CD4-positive, alpha-beta memory T cell (primary cell): Measurements from ENCODE around the gene IL17F. TPM values are rescaled to one million over a fixed set of nuclear protein-coding genes. Genes with fewer than 3 reads are reported as not detected.

ENCODE experiments used
- CTCF ChIA-PET: fragments of 350-600 bp; sonication (Branson Sonifier 250); formaldehyde crosslinking; loops from one replicate; lab custom pipeline; 2021; ENCODE audit warnings: inconsistent platforms; ENCODE audit not compliant: partially characterized antibody; lab: Charles Lee
- POLR2A ChIA-PET: fragments of 350-600 bp; sonication (Branson Sonifier 250); formaldehyde crosslinking; loops from one replicate; lab custom pipeline; 2021; ENCODE audit not compliant: partially characterized antibody; lab: Charles Lee
- DNase-seq, 5 donors: peaks; one replicate each; pipeline versions ENCODE4 v3.0.0 to v3.0.0-alpha.2; 2020 to 2022; ENCODE audit warnings: mixed read lengths in 1 of 5
- H3K27ac ChIP-seq: one replicate; pipeline ENCODE4 v1.7.0; 2013; ENCODE audit warnings: low read depth, low read length
- H3K27me3 ChIP-seq: 2 replicates; pipeline ENCODE4 v1.7.0; 2013; ENCODE audit warnings: mild to moderate bottlenecking, low read length, moderate library complexity; ENCODE audit not compliant: insufficient read depth
- H3K36me3 ChIP-seq: 2 replicates; pipeline ENCODE4 v1.7.0; 2013; ENCODE audit warnings: mild to moderate bottlenecking, low read length, moderate library complexity; ENCODE audit not compliant: insufficient read depth
- H3K4me1 ChIP-seq: 2 replicates; pipeline ENCODE4 v1.7.0; 2013; ENCODE audit warnings: mild to moderate bottlenecking, low read length, moderate library complexity; ENCODE audit not compliant: insufficient read depth
- H3K4me3 ChIP-seq, 2 donors: one replicate each; pipeline ENCODE4 v1.7.0; 2013; ENCODE audit warnings: low read length in 2 of 2, mild to moderate bottlenecking in 1 of 2
- H3K9me3 ChIP-seq, 2 donors: one replicate each; pipeline ENCODE4 v1.7.0; 2013; ENCODE audit warnings: low read length in 2 of 2, control low read depth in 1 of 2; ENCODE audit not compliant: control insufficient read depth in 1 of 2
- H3K27ac Mint-ChIP-seq, 7 donors: one replicate each; pipeline ENCODE4 v1.8.0; 2020 to 2021; ENCODE audit warnings: mixed read lengths in 7 of 7, mild to moderate bottlenecking in 6 of 7, inconsistent platforms in 3 of 7, moderate library complexity in 3 of 7
- H3K27me3 Mint-ChIP-seq, 2 donors: one replicate each; pipeline ENCODE4 v1.8.0; 2020 to 2021; ENCODE audit warnings: mixed read lengths in 2 of 2
- H3K36me3 Mint-ChIP-seq, 2 donors: one replicate each; pipeline ENCODE4 v1.8.0; 2020 to 2021; ENCODE audit warnings: mixed read lengths in 2 of 2, inconsistent platforms in 1 of 2, mild to moderate bottlenecking in 1 of 2
- H3K4me1 Mint-ChIP-seq, 4 donors: one replicate each; pipeline ENCODE4 v1.8.0; 2020 to 2021; ENCODE audit warnings: mixed read lengths in 4 of 4, mild to moderate bottlenecking in 1 of 4
- H3K4me3 Mint-ChIP-seq, 8 donors: one replicate each; pipeline ENCODE4 v1.8.0; 2020 to 2021; ENCODE audit warnings: mixed read lengths in 8 of 8, mild to moderate bottlenecking in 7 of 8, moderate library complexity in 6 of 8, inconsistent platforms in 3 of 8
- H3K9me3 Mint-ChIP-seq, 8 donors: one replicate each; pipeline ENCODE4 v1.8.0; 2020 to 2021; ENCODE audit warnings: mixed read lengths in 8 of 8, mild to moderate bottlenecking in 5 of 8, inconsistent platforms in 3 of 8, moderate library complexity in 1 of 8
- intact Hi-C: fragments of 100-400 bp; cut with micrococcal nuclease; formaldehyde crosslinking; loops from one replicate; pipeline ENCODE4 v1.15.1; 2023
- polyA plus RNA-seq, 2 donors: library from polyadenylated mRNA; unstranded; fragments of 300-500 nt; fragmentation: Illumina TruSeq; gene quantifications; one replicate each; pipeline ENCODE4 v1.2.3, GENCODE V29; 2021
- total RNA-seq, 2 experiments: library from RNA; stranded (reverse); gene quantifications; one replicate each; pipeline ENCODE4 v1.2.3, GENCODE V29; 2021

IL17F gene
- total and polyA plus RNA-seq, 4 experiments from 2014 or later: not detected

DNA sequence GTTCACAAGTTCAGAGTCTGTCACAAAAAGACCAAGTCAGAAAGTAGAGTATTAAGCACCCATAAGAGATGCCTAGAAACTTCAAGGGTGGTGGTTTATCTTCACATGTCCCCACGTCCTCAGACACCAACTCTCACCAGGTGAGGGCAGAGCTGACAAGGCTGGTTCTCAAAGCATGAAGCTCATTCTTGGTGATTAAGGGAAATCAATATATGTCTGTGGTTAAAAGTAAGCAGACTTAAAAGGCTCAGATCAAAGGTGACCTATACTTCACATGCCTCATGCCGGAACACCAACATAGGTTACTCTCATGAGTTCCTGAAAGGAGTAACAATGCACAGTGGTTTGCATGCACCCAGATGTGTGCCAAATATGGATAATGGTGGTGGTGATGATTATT is 31.2 kb downstream of the IL17F start:
- Mint-ChIP-seq H3K4me1 (peaks cover 0 to 9% (median 8%) of the 10 kb centered on the region in 4 donors), H3K27ac (no peak overlapping the region), H3K9me3 (no peaks in the 10 kb centered on the region), H3K4me3 (no peak overlapping the region), H3K36me3 (no peaks in the 10 kb centered on the region), H3K27me3 (peaks cover 0 to 6% of the 10 kb centered on the region in 2 donors)
- no peak overlapping the region for H3K27ac ChIP-seq
- H3K36me3 ChIP-seq: no peaks in the 10 kb centered on the region
- POLR2A ChIA-PET: no interaction called here
- H3K4me3 ChIP-seq: no peak overlapping the region
- CTCF ChIA-PET: interaction anchor here (0.7 kb wide), 2 partner anchors 9 to 50 kb away, joined by 3 read pairs; no protein-coding TSS in a partner anchor
- peak in 3 of 5 donors; percentile 3 to 33 (median 31) for DNase-seq
- no peaks in the 10 kb centered on the region for H3K27me3 ChIP-seq
- H3K9me3 ChIP-seq: no peaks in the 10 kb centered on the region
- H3K4me1 ChIP-seq: no peaks in the 10 kb centered on the region
- intact Hi-C loops: no loop called here

DNA sequence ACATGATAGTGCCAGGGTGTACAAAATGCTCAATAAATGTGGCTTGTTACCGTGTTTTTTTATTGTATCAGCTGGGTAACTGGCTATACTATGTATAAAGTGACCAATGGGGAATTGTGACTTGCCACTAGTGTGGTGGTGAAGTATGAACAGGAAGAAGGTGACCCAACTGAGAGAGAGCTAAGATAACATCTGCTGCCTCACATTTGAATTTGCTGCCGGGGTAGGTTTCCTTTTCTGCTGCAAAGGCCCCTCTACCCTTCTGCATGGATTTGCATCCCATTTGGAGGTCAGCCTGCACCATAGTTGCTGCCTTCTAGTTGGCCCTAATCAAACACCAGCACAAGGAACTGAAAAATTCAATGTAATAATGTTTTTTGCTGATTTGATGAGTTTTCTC is 34.1 kb downstream of the IL17F start:
- intact Hi-C loops: no loop called here
- DNase-seq: no peak
- Mint-ChIP-seq H3K9me3 (peaks cover 0 to 7% (median 0%) of the 10 kb centered on the region in 8 donors), H3K36me3 (no peaks in the 10 kb centered on the region), H3K27ac (no peak overlapping the region), H3K27me3 (peaks cover 2 to 13% of the 10 kb centered on the region in 2 donors), H3K4me1 (peaks cover 0 to 9% (median 8%) of the 10 kb centered on the region in 4 donors), H3K4me3 (no peak overlapping the region)
- H3K4me3 ChIP-seq: no peak overlapping the region
- H3K9me3 ChIP-seq: no peaks in the 10 kb centered on the region
- no peak overlapping the region for H3K27ac ChIP-seq
- no peaks in the 10 kb centered on the region for H3K4me1 ChIP-seq
- POLR2A ChIA-PET: no interaction called here
- H3K36me3 ChIP-seq: no peaks in the 10 kb centered on the region
- H3K27me3 ChIP-seq: peaks cover 3% of the 10 kb centered on the region
- CTCF ChIA-PET: no interaction called here

DNA sequence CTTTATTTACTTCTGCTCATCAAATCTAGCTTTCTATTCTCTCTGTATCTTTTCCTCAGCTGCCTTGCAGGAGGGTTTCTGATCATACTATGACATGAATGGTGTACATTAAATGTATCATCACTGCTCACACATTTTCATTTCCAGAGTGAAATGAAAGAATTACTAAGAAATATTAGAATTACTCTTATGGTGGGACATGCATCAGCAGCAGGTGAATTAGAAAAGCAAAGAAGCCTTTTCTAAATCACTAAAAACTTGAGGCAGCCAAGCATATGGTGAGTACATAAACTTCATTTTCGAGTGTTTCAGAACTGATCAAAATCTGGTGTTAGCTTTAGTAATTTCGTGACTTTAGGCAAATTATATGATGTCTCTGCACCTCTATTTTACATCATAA is 34.5 kb downstream of the IL17F start:
- POLR2A ChIA-PET: no interaction called here

DNA sequence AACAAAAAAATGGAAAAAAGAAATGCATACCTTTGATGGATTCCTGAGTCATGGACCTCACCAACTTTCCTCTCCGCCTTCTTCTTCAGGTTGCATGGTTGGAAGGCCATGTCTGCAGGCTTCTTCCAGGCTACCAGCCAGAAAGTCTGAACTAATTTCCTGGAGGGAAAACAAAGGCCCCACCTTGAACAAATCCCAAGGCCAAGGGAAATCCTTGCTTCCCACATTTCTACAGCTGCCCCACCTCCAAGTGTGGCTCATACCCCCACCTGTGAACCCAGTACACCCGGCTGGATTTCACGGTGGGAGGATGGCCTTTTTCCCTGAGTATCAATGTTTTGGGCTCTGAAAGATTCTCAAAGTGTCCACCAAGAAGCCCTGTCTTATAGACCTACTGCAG is 35.7 kb downstream of the IL17F start:
- Histone ChIP-seq H3K4me3 (no peak overlapping the region), H3K36me3 (no peaks in the 10 kb centered on the region), H3K27me3 (peaks cover 3% of the 10 kb centered on the region), H3K9me3 (no peaks in the 10 kb centered on the region), H3K27ac (no peak overlapping the region), H3K4me1 (no peaks in the 10 kb centered on the region)
- Mint-ChIP-seq H3K27me3 (peaks cover 2 to 13% of the 10 kb centered on the region in 2 donors), H3K4me3 (no peak overlapping the region), H3K9me3 (peaks cover 0 to 7% (median under 1%) of the 10 kb centered on the region in 8 donors), H3K27ac (no peak overlapping the region), H3K36me3 (no peaks in the 10 kb centered on the region), H3K4me1 (peaks cover 0 to 9% (median 8%) of the 10 kb centered on the region in 4 donors)
- DNase-seq: no peak
- CTCF ChIA-PET: no interaction called here
- POLR2A ChIA-PET: no interaction called here
- intact Hi-C loops: no loop called here

More for the DNA sequence above, 34.5 kb downstream of the IL17F start:
- Mint-ChIP-seq H3K27me3 (peaks cover 2 to 13% of the 10 kb centered on the region in 2 donors), H3K4me3 (no peak overlapping the region), H3K27ac (no peak overlapping the region), H3K36me3 (no peaks in the 10 kb centered on the region), H3K4me1 (peaks cover 0 to 9% (median 8%) of the 10 kb centered on the region in 4 donors), H3K9me3 (peaks cover 0 to 7% (median 0%) of the 10 kb centered on the region in 8 donors)
- no peaks in the 10 kb centered on the region for H3K36me3 ChIP-seq
- CTCF ChIA-PET: no interaction called here
- intact Hi-C loops: no loop called here
- no peak overlapping the region for H3K27ac ChIP-seq
- no peak overlapping the region for H3K4me3 ChIP-seq
- H3K27me3 ChIP-seq: peaks cover 3% of the 10 kb centered on the region
- no peaks in the 10 kb centered on the region for H3K4me1 ChIP-seq
- no peaks in the 10 kb centered on the region for H3K9me3 ChIP-seq
- no peak for DNase-seq

DNA sequence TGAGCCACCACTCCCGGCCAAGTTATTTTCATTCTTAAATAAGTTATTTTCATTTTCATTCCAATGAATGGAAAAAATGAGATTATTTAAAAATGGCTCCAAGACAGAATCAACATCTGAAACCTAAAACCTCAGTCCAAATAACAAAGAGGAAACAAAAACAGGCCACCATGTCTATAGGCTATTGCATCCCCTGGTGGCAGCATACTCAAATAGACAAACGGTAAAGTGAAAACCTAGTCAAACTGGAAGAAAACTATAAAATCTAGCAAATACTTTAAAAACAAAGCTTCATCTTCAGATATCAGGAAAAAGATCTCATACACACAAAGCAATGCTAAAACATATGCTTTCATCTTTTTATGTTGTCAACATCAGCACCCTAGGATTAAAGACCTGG is 37.2 kb downstream of the IL17F start:
- CTCF ChIA-PET: no interaction called here
- Histone ChIP-seq H3K4me1 (no peaks in the 10 kb centered on the region), H3K27me3 (peaks cover 3% of the 10 kb centered on the region), H3K27ac (no peak overlapping the region), H3K36me3 (no peaks in the 10 kb centered on the region), H3K9me3 (no peaks in the 10 kb centered on the region), H3K4me3 (no peak overlapping the region)
- Mint-ChIP-seq H3K27me3 (peaks cover 2 to 13% of the 10 kb centered on the region in 2 donors), H3K36me3 (no peaks in the 10 kb centered on the region), H3K9me3 (peaks cover 0 to 7% (median 1%) of the 10 kb centered on the region in 8 donors), H3K27ac (no peak overlapping the region), H3K4me1 (no peaks in the 10 kb centered on the region), H3K4me3 (no peak overlapping the region)
- no peak for DNase-seq
- intact Hi-C loops: no loop called here
- POLR2A ChIA-PET: no interaction called here

- no peaks in the 10 kb centered on the region for H3K36me3 ChIP-seq
- Mint-ChIP-seq H3K4me1 (no peaks in the 10 kb centered on the region), H3K4me3 (no peak overlapping the region), H3K9me3 (peaks cover 0 to 41% (median 29%) of the 10 kb centered on the region in 8 donors), H3K27me3 (peaks cover 0 to 5% of the 10 kb centered on the region in 2 donors), H3K27ac (no peak overlapping the region), H3K36me3 (peaks cover 2 to 4% of the 10 kb centered on the region in 2 donors)
- H3K4me1 ChIP-seq: no peaks in the 10 kb centered on the region
- no peaks in the 10 kb centered on the region for H3K9me3 ChIP-seq
- H3K27me3 ChIP-seq: no peaks in the 10 kb centered on the region
- CTCF ChIA-PET: no interaction called here
- POLR2A ChIA-PET: no interaction called here
- no peak for DNase-seq
- no peak overlapping the region for H3K27ac ChIP-seq
- H3K4me3 ChIP-seq: no peak overlapping the region
- intact Hi-C loops: no loop called here
Measured at GRCh38 chr6:52201493-52201892, 42.8 kb downstream of the IL17F start.

- Mint-ChIP-seq H3K27me3 (peaks cover 0 to 5% of the 10 kb centered on the region in 2 donors), H3K27ac (no peak overlapping the region), H3K4me3 (no peak overlapping the region), H3K36me3 (peaks cover 2 to 4% of the 10 kb centered on the region in 2 donors), H3K4me1 (no peaks in the 10 kb centered on the region), H3K9me3 (peaks cover 0 to 43% (median 29%) of the 10 kb centered on the region in 8 donors)
- DNase-seq: no peak
- intact Hi-C loops: no loop called here
- no peak overlapping the region for H3K27ac ChIP-seq
- H3K4me1 ChIP-seq: no peaks in the 10 kb centered on the region
- no peaks in the 10 kb centered on the region for H3K9me3 ChIP-seq
- H3K4me3 ChIP-seq: no peak overlapping the region
- no peaks in the 10 kb centered on the region for H3K27me3 ChIP-seq
- no peaks in the 10 kb centered on the region for H3K36me3 ChIP-seq
- ChIA-PET CTCF (no interaction called here), POLR2A (no interaction called here)
Measured at GRCh38 chr6:52201046-52201445, 43.3 kb downstream of the IL17F start.
